Measurements from ENCODE around the gene GRK4.
"Not testable (repeated sequence)": the region's sequence is repeated elsewhere in the genome, so short reads cannot be mapped to it uniquely, and the experiment has no call there.

The GRK4 gene

GRCh38 chr4:2937146-2937857 is 26.1 kb upstream of the GRK4 start:
- H3K36me3 ChIP-seq (replicated peaks), result peaks cover 46% of the 10 kb centered on the region
- in situ Hi-C loops (cut with HindIII; ENCODE audit: low pct_ligation_motif_present, low sequenced_read_pairs), result no loop called here
- peak; percentile 64 for DNase-seq
- peak overlapping the region; percentile 85 for H3K27ac ChIP-seq
- no peaks in the 10 kb centered on the region for H3K27me3 ChIP-seq (replicated peaks)
- no peak for TF ChIP-seq CTCF (IDR thresholded peaks at IDR 0.05; ENCODE audit: low read depth, low read length, missing control alignments)
- no peak overlapping the region for H3K4me3 ChIP-seq (ENCODE audit: low read depth, low read length)

- Histone ChIP-seq H3K27ac (no peak overlapping the region), H3K4me3 (ENCODE audit: low read depth, low read length) (no peak overlapping the region), H3K36me3 (replicated peaks) (peaks cover 53% of the 10 kb centered on the region), H3K27me3 (replicated peaks) (no peaks in the 10 kb centered on the region)
- no peak for TF ChIP-seq CTCF (IDR thresholded peaks at IDR 0.05; ENCODE audit: low read depth, low read length, missing control alignments)
- no peak for DNase-seq
- in situ Hi-C loops (cut with HindIII; ENCODE audit: low pct_ligation_motif_present, low sequenced_read_pairs), result no loop called here
These were observed 25.4 kb upstream of the GRK4 start for GRCh38 chr4:2937986-2938385.

- H3K27me3 ChIP-seq (replicated peaks); DNase-seq; in situ Hi-C loops (cut with HindIII; ENCODE audit: low pct_ligation_motif_present, low sequenced_read_pairs); H3K4me3 ChIP-seq (ENCODE audit: low read depth, low read length); H3K27ac ChIP-seq: not testable (repeated sequence)
- H3K36me3 ChIP-seq (replicated peaks), result peaks cover 58% of the 10 kb centered on the region
These were observed 25.0 kb upstream of the GRK4 start for GRCh38 chr4:2938411-2938810.

GRCh38 chr4:2938906-2939305 is 24.5 kb upstream of the GRK4 start:
- H3K4me3 ChIP-seq (ENCODE audit: low read depth, low read length), result no peak overlapping the region
- in situ Hi-C loops (cut with HindIII; ENCODE audit: low pct_ligation_motif_present, low sequenced_read_pairs), result no loop called here
- TF ChIP-seq CTCF (IDR thresholded peaks at IDR 0.05; ENCODE audit: low read depth, low read length, missing control alignments), result no peak
- H3K27ac ChIP-seq, result no peak overlapping the region
- H3K36me3 ChIP-seq (replicated peaks), result peaks cover 61% of the 10 kb centered on the region
- DNase-seq, result no peak
- no peaks in the 10 kb centered on the region for H3K27me3 ChIP-seq (replicated peaks)

GRCh38 chr4:2939383-2940243 is 23.8 kb upstream of the GRK4 start:
- H3K36me3 ChIP-seq (replicated peaks), result peaks cover 68% of the 10 kb centered on the region
- no peak for DNase-seq
- H3K27me3 ChIP-seq (replicated peaks), result no peaks in the 10 kb centered on the region
- in situ Hi-C loops (cut with HindIII; ENCODE audit: low pct_ligation_motif_present, low sequenced_read_pairs), result no loop called here
- no peak overlapping the region for H3K4me3 ChIP-seq (ENCODE audit: low read depth, low read length)
- H3K27ac ChIP-seq, result no peak overlapping the region
- no peak for TF ChIP-seq CTCF (IDR thresholded peaks at IDR 0.05; ENCODE audit: low read depth, low read length, missing control alignments)
